HG03520 (cell line): Measurements from ENCODE around the gene ERICH6.

Experiments
- ATAC-seq: cut with Tn5 transposase; IDR thresholded peaks from one replicate; pipeline ENCODE4 v1.9.1; 2021; ENCODE audit warnings: mild to moderate bottlenecking, moderate library complexity; ENCODE audit not compliant: unreplicated experiment

The ERICH6 gene

GRCh38 chr3:150620002-150620689 lies 83.6 kb downstream of the ERICH6 start:
- no peak for ATAC-seq

- no peak for ATAC-seq
Measured at GRCh38 chr3:150613709-150614480, 89.8 kb downstream of the ERICH6 start.

- ATAC-seq = no peak
Measured at GRCh38 chr3:150613034-150613433, 90.7 kb downstream of the ERICH6 start.

- ATAC-seq = no peak
Measured at GRCh38 chr3:150612494-150612893, 91.2 kb downstream of the ERICH6 start.

- no peak for ATAC-seq
Measured at GRCh38 chr3:150611666-150612065, 92.1 kb downstream of the ERICH6 start.

- ATAC-seq = no peak
Measured at GRCh38 chr3:150610785-150611184, 92.9 kb downstream of the ERICH6 start.

GRCh38 chr3:150609988-150610387 lies 93.7 kb downstream of the ERICH6 start:
- ATAC-seq = no peak
